ENCODE data around the gene MOB2.

DNA sequence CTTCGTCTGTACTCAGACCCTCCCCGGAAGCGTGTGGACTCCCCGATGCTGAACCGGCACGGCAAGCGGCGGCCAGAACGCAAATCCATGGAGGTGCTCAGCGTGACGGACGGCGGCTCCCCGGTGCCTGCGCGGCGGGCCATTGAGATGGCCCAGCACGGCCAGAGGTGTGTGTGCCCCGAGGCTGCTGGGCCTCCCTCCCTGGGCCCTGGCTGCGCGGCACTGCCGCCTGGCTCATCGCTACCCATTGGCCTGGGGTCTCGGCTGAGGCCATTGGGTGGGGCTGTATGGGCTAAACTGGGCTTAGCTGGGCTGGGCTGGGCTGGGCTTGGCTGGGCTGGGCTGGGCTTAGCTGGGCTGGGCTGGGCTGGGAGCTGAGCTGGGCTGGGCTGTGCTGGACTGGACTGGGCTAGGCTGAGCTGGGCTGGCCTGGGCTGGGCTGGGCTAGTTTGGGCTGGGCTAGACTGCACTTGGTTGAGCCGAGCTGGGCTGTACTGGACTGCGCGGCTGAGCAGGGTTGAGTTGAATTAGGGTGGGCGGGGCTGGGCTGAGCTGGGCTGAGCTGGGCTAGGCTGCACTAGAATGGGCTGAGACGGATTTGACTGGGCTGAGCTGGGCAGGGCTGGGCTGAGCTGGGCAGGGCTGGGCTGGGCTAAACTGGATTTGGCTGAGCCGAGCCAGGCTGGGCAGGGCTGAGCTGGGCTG is 40.7 kb downstream of the MOB2 start:
- TF ChIP-seq, protein P1, sequence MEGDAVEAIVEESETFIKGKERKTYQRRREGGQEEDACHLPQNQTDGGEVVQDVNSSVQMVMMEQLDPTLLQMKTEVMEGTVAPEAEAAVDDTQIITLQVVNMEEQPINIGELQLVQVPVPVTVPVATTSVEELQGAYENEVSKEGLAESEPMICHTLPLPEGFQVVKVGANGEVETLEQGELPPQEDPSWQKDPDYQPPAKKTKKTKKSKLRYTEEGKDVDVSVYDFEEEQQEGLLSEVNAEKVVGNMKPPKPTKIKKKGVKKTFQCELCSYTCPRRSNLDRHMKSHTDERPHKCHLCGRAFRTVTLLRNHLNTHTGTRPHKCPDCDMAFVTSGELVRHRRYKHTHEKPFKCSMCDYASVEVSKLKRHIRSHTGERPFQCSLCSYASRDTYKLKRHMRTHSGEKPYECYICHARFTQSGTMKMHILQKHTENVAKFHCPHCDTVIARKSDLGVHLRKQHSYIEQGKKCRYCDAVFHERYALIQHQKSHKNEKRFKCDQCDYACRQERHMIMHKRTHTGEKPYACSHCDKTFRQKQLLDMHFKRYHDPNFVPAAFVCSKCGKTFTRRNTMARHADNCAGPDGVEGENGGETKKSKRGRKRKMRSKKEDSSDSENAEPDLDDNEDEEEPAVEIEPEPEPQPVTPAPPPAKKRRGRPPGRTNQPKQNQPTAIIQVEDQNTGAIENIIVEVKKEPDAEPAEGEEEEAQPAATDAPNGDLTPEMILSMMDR (IDR thresholded peaks at IDR 0.05; ENCODE audit: low read depth, low read length), result no peak
- no peak for TF ChIP-seq EZH2phosphoT487 (IDR thresholded peaks at IDR 0.05; ENCODE audit: low read depth)

Measured in OCI-LY3 (cell line).